Inflammatory macrophage treated with lipopolysaccharide for 1 hour (primary cell): ENCODE results near the gene CFAP65.

ENCODE experiments used
- DNase-seq, 2 donors: peaks; one replicate each; pipeline ENCODE4 v3.0.0-alpha.2; 2020 to 2022

The CFAP65 gene, protein sequence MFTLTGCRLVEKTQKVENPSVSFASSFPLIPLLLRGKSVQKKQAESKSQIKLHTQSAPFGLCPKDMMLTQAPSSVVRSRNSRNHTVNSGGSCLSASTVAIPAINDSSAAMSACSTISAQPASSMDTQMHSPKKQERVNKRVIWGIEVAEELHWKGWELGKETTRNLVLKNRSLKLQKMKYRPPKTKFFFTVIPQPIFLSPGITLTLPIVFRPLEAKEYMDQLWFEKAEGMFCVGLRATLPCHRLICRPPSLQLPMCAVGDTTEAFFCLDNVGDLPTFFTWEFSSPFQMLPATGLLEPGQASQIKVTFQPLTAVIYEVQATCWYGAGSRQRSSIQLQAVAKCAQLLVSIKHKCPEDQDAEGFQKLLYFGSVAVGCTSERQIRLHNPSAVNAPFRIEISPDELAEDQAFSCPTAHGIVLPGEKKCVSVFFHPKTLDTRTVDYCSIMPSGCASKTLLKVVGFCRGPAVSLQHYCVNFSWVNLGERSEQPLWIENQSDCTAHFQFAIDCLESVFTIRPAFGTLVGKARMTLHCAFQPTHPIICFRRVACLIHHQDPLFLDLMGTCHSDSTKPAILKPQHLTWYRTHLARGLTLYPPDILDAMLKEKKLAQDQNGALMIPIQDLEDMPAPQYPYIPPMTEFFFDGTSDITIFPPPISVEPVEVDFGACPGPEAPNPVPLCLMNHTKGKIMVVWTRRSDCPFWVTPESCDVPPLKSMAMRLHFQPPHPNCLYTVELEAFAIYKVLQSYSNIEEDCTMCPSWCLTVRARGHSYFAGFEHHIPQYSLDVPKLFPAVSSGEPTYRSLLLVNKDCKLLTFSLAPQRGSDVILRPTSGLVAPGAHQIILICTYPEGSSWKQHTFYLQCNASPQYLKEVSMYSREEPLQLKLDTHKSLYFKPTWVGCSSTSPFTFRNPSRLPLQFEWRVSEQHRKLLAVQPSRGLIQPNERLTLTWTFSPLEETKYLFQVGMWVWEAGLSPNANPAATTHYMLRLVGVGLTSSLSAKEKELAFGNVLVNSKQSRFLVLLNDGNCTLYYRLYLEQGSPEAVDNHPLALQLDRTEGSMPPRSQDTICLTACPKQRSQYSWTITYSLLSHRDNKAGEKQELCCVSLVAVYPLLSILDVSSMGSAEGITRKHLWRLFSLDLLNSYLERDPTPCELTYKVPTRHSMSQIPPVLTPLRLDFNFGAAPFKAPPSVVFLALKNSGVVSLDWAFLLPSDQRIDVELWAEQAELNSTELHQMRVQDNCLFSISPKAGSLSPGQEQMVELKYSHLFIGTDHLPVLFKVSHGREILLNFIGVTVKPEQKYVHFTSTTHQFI (N-terminal part only)

GRCh38 chr2:219041252-219041651 is at the start of gene CFAP65:
Gene CFAP65 (minus strand): TSS chr2:219041516. CDS start chr2:219039048, 2,468 bp downstream.
- peak; percentile 10 to 44 for DNase-seq

DNA sequence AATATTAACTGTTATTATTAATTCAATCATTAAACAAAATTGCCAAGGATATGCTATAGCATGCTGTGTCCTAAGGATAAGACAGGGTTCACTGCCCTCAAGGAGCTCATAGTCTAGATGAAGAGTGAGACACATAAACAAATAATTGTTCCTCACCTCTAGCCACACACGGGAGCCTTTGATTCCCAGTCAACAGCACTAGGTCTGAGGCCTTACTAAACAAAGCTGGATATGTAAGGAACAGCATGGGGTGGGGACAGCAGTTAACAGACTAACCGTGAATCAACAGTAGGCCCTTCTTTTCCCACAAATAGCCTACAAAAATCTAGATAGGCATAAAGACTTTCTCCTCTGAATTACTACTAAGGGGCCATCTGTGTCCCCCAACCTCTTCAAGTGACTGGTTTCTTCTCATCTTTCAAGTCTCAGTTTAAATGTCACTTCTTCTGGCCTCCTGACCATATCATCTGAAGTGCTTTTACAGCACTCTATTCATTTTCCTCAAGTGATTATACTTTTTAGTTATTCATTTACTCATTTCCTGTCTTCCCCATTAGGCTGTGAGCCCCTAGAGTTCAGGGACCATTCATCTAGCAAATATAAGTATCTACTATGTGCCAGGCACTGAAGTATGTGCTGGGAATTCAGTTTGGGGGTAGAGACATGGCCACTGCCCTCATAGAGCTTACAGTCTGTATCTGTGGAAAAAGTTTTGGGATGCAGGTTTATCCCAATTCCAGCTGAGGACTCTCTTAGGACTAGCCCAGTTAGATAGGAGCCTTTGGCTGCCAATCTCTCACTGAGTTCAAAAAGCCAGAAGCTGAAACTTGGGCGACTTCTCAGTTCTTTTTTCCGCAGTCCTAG is 49.4 kb upstream of the CFAP65 start:
- no peak for DNase-seq

- DNase-seq: no peak
Observed at GRCh38 chr2:219089330-219089729, 48.0 kb upstream of the CFAP65 start.

DNA sequence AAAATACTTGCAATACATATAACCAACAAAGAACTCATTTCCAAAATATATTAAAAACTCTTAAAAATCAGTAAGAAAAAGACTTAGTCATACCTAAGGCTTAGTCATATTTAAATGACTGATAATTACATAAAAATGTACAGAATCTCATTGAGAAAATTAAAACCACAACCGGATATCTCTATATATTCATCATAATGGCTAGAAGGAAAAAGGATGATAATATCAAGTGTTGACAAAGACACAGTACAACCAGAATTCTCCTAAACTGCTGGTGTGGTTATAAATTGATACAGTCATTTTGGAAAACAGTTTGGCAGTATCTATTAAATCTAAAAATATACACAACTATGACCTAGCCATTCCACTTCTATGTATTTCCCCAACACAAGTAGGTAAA is 46.5 kb upstream of the CFAP65 start:
- DNase-seq: no peak

DNA sequence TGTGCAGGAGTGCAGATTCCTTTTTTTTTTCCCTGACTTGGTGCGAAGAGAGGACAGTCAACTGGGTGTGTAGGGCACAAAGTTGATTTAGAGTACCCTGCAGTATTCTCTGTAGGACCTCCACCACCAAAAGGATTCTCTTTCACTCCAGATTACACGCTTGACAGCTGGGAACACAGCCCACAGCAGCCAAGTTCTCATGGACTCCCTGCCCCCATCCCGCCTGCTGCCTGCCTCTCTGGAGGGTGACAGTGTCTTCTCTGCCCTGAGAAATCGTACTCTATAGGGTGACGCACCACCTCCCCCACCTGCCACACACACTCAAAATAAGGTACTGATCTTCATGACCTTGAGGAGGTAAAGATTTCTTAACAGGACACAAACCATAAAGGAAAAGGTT is 46.0 kb upstream of the CFAP65 start:
- DNase-seq: no peak

GRCh38 chr2:219086196-219086595 is 44.9 kb upstream of the CFAP65 start:
- peak; percentile 29 to 36 for DNase-seq

DNA sequence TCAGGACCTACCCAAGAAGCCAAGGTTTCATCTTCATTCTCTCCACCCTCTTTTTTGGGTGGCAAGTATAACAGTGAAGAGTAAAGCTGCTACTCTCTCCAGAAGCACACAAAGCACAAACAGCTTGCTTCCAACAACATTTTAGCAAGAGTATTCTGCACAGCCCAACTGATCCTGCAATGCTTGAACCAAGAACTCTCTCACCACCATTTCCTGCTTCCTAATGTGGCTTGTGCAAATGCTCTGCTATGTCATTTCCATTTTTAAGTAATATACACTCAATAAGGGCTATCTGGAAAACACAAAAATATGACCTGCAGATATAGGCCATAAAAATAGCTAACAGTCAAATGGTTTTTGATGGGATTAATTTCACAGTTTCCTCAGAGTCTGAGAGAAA is 43.5 kb upstream of the CFAP65 start:
- no peak for DNase-seq

DNA sequence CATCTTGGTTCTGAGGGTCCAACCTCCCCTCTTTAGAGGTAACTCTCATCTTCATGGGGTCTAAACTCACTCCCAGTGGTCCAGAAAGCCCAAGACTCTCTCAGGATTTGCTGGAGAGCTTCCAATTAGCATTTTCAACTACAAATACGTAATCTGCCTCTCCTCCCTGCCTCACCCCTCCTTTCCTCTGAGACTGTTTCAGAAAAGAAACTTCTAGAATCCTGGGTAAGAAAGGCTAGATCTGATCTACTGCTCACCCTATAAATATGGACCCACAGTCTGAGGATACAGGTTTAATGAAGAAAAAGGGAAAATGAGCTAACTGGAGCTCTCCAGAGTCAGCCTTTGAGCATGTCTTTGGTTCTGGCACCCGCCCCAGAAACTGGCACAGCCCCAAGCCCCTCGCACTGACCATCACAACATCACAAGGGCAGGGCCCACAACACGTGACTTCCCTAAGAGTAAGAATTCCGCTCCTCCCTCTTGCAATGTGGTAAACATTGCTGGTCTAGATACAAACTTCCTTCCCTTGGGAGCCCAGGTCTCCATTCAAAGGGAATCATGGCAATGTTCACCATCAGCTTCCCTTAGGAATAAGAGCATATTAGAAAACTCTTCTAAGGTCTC is 41.1 kb upstream of the CFAP65 start:
- no peak for DNase-seq

DNA sequence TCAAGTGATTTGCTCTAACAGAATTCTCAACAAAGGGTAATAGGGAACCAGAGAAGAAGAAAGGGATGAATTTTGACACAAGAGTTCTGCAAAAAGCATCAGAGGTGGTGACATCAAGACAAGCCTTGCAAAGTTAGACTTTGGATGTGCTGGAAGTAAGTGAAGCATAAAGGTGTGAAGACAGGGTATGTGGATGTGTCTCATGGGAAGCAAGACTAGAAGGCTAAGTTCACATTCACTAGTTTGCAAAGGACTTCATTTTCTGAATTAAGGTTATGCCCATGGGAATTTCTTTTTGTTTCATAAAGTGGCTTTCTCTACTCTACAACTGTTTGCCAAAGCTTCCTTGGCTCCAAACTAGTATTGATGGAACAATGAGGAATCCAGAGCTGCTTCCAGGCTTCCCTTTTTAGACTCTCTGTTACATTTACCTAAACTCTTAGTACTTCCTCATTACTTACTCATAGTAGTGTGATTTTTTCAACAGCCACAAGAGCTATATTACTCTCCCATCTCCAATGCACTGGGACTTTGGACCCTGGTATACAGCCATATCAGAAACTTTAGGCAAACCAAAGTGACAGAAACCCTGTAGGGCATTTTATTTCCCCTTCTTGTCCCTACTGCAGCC is 40.5 kb upstream of the CFAP65 start:
- peak; percentile 31 to 38 for DNase-seq

DNA sequence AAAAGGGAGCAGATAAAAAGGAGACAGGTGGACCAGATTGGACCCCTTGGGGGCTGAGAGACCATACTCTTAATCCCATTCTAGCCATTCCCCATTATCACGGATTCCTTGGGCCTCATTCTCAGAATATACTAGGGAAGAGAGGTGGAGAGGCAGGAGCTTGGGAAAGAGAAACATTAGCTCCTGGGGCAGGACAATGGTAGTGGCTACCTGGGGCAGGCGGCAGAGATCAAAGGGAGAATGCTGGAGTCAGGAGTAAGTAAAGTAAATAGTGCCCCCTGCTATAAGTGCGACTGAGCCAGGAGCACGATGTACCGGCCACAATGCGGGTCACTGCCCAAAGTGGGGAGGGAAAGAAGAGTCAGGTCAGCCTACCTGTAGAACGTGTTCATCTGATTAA is 39.8 kb upstream of the CFAP65 start:
- DNase-seq: no peak

DNA sequence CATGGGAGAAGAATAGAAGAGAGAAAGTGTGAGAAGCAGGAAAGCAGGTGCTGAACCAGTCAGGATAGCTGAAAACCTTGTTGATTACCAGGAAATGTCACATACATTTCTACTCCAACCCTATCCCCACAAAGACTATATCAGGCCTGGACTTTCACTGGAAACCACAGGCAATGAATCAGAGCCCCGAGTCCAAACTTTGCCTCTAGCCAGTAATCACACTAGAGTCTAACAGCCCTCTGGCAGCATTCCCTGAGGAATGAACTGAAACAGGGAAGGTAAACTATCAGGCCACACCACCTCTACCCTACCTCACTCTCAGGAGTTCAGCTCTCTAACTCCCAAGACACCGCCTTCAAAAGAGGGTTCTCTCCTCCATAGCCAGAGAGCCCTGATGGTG is 38.1 kb upstream of the CFAP65 start:
- DNase-seq: no peak

- DNase-seq: no peak
Observed at GRCh38 chr2:219078951-219079350, 37.6 kb upstream of the CFAP65 start.

GRCh38 chr2:219078126-219078525 is 36.8 kb upstream of the CFAP65 start:
- no peak for DNase-seq

DNA sequence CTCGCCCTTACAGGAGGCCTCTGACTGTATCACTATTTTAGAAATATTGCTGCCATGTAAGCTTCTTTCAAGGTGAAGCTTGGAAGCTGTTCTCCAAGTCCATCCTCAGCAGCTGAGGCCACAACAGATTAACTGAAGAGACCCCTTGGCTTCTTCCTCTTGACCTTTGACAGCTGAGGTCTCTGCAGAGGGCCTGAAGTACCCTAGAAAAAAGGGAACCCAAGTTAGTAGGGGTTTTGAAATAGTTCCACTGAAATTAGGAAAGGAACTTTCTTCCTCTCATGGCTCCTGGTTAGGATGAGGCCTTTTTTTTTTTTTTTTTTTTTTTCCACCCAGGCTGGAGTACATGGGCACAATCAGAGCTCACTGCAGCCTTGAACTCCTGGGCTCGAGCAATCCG is 34.9 kb upstream of the CFAP65 start:
- peak; percentile 45 to 48 for DNase-seq

DNA sequence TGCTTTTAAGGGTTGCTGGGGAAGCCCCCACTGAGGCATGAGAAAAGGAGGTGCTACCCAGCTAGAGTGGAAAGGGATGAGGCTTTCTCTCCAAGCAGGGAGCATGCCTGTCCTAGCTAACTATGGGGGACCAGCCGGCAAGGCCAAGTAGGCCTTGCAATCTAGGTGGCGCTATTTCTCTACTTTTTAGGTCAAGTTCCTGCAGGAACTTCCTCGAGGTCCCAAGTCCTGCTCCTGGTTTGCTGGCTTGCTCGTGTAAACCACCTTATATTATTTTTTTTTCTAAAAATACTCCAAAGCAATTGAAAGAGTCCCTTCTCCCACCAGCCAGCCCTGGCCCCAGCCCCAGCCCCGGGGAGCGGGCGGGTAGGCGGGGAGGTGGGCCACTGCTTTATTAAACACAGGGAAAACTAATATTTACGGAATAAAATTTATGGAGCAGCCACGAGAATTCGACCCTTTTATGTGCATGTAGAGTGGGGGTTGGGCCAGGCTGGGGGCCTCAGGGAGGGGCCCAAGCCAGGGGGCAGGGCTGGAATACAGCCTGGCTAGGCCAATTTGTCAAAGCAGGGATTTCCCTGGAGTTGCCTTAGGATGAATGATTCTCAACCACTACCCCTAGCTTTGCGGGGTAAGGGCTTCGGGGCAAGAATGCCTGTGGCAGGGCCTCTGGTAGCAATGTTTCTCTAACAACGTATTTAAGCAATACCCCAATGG is 32.3 kb upstream of the CFAP65 start:
- peak; percentile 57 to 90 for DNase-seq

GRCh38 chr2:219072741-219073250 is 31.5 kb upstream of the CFAP65 start:
- DNase-seq: no peak

DNA sequence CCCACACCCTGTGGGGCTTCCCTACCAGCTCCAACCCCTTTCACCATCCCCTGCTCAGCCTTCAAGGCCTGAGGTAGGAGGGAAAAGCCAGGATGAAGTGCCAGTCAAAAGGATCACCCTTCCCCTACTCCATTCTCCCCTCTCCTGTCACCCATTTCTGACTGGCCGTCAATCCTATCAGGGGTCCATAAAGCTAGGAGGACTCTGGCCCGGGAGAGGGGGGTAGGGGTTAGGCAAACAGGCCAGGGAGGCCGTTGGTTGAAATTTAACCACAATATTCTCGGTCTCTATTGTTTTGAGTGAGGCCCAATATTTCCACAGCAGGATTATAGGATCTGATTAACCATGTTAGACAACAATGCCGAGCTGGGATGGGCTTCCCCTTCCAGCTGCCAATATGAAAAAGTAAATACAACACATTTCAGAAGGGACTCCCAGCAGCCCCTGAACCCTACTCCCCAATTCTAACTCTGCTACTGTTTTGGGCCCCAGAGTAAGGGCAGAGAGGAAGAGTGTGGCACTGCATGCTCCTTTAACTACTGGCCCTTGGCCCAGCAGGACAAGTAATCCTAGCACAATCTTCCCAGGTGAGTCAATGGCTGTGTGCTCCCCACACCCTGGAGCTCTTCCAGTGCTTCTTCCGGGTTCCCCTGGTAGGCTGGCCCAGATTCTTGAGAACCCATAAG is 30.0 kb upstream of the CFAP65 start:
- no peak for DNase-seq

DNA sequence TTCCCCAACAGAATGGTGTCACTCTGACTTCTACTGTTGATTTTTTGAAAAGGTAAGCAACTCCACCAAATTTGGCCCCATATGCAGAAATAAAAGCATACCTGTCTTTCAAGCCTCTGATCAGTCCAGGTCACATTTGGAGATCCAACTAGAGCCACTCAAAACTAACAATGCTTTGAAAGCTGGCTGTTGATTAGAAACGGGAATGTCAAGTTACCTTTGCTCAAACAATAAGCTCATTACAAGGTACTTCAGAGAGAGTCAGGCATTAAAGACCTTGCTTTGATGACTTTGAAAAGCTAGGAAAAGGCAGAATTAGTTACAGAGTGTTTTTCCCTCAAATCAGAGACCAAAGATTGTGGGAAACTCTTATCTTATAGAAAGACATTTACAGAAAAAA is 24.2 kb upstream of the CFAP65 start:
- DNase-seq: no peak

- no peak for DNase-seq
Observed at GRCh38 chr2:219062081-219062480, 20.8 kb upstream of the CFAP65 start.
